NCI-H187 treated with DMSO at 0.1 percent for 48 hours (cell line): ENCODE data around the gene LRRC40.
"Not testable (repeated sequence)": the region's sequence is repeated elsewhere in the genome, so short reads cannot be mapped to it uniquely, and the experiment has no call there.

Experiments used
- DNase-seq: peaks from one replicate; lab custom pipeline; 2025; lab: John Stamatoyannopoulos, UW

Gene LRRC40

DNA sequence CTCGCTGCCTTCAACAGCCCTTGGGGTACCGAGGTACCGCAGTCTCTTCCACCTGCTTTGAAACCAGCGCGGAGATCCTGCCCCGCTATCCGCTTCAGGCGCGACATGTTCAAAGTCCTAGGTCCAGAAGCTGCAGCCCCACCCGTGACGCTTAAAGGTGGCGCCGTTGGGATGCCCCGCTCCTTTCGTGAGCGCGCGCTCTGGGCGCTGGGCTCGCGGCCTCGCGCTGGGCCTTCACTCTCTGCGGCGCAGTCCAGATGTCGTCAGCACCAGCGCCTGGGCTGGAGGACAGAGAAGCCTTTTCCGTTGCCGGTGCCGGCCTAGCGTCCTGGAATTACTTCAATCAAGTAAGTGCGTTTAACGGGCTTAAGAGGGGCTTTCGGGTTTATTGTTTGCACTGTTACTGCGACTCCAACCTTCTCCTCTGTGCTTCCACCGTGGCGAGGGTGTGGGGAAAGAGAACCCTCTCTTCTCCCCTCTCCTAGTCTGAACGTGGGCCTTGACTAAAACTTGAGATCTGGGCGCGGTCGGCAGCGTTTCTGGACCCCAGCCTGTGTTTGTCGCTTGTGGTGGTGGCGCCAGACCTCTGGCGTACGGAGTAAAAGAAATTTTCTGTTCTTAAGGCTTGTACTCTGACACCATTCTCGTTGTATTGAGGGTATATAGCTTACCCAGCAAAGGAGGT is at the start of gene LRRC40:
Gene LRRC40, minus strand, starts transcription at position 146 of the 685 bp plus-strand sequence. Its CDS starts 39 bp downstream, at position 107.
- DNase-seq, result peak; percentile 51

DNA sequence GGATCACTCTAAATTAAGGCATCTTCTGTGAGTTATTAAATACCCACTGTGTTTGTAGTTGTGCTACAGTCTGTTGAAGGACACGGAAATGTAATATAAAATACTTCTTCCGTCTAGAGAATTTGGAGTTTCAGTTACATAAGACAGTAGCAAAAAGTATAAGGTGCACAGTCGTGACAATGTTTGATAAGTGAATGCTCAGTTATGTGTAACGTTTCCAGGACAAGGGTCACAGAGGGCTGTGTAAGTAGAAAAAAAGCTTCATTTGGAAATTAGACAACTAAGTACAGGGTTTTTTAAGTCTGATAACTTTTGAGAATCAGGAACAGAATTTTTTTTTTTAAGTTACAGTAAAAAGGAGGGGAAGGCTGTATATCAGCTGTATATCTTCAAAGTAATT is 43.4 kb upstream of the LRRC40 start:
- no peak for DNase-seq

DNA sequence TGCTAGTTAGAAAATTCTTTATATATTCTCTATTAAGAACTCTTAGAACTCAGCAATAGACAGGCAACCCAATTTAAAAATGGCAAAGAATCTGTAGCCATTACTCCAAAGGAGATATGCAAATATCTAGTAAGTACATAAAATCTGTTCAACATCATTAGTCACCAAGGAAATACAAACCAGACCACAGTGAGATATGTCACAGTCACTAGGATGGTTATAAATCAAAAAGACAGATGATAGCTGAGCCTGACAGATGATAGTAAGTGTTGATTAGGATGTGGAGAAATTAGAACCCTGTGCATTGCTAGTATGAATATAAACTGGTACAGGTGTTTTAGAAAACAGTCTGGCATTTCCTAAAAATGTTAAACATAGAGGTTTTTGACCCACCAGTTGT is 42.4 kb upstream of the LRRC40 start:
- no peak for DNase-seq

DNA sequence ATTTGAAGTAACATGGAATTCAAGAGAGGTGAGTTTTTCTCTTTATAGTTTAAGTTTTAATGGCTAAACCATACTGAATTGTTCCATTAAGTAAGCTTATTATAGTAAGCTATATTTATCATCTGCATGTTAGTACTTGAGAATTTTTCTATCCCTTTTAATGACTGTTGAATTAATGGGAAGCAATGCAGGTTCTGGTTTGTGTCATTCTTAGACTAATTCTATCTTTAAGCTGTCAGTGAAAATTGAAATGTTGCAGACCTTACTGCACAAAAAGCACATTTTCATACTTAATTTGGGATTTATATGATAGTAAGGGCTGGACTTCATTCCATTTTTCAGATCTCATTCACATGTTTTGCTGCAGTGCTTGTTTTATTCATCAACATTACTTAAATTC is 41.7 kb upstream of the LRRC40 start:
- DNase-seq, result no peak

DNA sequence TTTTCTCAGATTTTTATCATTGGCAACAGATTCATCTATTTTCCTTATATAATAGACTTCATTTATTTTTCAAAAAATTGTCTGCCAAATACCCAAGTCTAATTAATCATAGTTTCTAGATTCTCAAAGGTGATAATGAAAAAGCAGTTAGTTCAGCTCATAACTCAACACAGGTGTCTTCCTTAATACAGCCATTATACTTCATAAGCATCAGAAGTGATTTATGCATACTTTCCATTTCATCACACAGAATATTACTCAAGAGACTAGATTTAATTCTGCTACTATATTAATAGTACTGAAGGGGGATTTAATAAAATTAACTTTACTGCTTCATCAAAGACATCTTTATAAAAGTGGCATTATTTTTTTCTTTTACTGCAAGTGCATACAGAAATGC is 34.6 kb upstream of the LRRC40 start:
- no peak for DNase-seq

DNA sequence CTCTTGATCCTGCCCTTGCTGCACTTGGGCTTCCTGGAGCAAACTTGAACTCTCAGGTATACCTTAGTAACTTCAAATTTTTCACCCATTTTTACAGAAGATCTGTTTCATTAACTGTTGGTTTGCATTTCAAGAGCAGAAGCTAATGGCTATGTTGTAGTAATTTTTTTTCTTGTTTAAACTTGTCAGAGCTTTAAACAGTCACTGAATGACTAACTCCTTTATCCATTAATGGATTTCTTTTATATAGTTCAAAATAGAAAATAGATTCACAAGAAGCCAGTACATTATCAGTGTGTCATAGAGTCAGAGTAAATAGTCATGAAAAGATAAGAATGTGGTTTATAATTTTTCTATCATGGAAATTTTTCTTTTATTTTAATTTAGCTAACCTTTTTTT is 29.4 kb upstream of the LRRC40 start:
- no peak for DNase-seq

DNA sequence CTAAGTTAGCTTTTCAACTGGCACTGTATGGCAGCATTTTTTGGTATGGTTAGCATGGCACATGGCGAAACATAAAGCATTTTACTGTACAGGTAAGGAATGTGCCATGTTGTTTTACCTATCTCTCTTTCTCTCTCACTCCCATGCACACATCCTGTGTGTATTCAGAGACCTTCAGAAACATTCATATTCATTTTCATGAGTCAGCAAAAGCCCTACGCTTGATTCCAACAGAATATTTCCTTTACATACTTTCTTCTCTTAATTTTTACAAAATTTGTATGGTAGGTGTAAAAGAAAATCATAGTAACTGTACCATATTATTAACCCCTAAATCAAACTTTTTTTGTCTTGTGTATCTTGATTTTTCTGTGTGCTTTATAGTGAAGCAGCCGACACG is 26.1 kb upstream of the LRRC40 start:
- DNase-seq, result no peak

DNA sequence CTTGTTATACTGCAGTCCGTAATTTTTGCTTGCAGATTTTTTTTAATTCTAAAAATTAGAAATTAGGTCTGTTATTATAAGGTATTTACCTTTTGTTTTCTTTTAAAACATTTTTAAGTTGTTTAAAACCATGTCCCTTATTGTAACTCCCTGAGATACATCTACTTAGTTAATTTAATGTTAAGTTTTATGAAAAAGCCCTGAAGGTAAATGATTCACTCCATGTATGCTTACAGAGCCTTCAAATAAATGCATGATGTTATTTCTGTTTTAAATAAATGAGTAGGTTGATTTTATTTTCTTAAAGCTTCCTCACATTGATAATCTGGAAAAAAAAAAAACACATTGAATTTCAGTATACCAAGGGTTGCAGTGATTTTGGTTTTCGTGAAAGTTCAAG is 23.3 kb upstream of the LRRC40 start:
- no peak for DNase-seq

DNA sequence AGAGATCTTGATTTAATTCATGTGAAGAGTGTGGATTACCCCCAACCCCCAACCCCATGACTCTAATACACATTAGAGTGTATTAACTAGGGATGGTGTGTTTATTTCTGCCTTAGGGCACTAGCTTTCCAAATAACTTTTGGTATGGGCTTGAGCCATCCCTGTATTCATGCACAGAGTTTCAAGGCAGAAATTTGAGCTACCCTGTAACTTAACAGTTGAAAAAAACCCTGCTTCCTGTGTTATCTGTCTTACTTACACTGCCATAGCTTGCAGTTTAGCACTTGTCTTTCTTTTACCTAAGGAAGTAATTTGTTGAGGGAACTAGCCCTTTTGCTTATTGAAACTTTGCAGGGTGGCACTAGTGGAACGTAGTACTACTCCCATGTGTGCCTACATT is 22.1 kb upstream of the LRRC40 start:
- DNase-seq, result no peak

DNA sequence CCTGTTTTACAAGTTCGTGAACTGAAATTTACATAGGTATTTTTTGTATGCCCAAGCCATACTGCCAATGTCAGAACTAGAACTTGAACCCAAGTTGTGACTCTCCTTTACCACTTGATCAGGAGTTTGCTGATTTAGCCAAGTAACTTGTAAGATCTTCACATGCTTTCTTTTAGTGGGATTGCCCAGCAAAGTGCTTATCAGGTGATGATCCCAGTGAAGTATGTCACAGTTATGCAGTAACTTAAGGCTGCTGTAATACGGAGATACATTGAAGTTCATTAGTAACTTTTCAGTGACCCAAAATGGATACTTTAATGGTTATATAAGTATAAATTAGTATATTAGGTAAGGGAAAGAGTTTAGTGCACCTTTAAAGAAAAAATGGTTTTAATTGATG is 19.6 kb upstream of the LRRC40 start:
- DNase-seq, result no peak

DNA sequence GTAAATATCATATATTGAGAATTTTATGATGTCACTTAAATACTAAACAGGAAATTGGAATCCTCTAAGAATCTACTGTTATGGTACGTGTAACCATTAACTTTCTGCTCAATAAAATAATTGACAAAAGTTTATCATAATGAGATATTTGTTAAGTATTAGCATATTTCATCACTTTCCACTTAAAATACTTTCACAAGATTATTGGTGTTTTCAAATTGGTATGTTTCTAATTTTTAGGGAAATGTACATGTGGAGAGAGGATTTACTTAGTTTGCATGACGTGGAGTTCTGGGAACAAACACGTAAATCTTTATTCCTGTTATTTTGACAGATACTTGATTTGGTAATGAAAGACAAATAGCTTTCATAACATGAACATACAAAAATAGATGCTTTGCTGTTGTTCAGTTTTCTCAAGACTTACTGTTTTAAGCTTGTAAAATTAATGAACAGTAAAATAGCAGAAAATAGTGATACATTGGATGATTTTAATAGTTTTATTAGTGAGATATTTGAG is 17.4 kb upstream of the LRRC40 start:
- DNase-seq, result no peak

DNA sequence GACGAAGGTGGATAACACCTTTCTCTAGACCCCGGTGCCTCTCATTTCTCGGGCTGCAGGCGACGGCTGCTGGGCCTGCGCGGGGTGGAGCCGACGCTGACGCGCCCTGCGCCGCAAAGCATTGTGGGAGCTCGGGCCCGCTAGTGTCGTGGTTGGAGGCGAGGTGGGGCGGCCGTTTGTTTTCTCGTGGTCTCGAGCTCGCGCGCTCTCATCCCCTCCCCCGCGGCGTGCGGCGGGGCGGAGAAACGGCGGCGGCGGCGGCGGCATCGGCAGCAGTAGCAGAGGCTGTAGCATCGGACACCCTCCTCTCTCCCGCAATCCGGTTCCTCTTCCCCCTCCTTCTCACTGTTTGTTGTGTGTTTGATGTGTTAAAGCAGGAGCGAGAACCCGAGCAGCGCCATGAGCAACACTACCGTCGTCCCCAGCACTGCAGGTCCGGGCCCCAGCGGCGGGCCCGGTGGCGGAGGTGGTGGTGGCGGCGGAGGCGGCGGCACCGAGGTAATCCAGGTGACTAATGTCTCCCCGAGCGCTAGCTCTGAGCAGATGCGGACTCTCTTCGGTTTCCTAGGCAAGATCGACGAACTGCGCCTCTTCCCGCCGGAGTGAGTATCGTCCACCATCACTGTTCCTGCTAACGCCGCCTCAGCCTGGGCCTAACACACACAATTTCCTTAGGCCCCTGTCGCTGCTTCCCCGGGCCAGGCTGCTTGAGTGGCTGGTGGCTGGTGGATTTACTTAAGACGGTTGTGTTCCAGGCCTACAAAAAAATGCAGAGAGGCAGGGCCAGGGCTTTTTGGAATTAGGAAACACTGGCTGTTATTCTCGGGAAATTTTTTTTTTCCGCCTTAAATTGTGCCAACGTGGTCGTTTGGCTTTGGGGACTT is 16.1 kb upstream of the LRRC40 start, which contains the start of gene SRSF11:
Gene SRSF11, plus strand, starts transcription at position 143 of the 884 bp plus-strand sequence. Its CDS starts 257 bp downstream, at position 400.
- DNase-seq, result peak; percentile 76

DNA sequence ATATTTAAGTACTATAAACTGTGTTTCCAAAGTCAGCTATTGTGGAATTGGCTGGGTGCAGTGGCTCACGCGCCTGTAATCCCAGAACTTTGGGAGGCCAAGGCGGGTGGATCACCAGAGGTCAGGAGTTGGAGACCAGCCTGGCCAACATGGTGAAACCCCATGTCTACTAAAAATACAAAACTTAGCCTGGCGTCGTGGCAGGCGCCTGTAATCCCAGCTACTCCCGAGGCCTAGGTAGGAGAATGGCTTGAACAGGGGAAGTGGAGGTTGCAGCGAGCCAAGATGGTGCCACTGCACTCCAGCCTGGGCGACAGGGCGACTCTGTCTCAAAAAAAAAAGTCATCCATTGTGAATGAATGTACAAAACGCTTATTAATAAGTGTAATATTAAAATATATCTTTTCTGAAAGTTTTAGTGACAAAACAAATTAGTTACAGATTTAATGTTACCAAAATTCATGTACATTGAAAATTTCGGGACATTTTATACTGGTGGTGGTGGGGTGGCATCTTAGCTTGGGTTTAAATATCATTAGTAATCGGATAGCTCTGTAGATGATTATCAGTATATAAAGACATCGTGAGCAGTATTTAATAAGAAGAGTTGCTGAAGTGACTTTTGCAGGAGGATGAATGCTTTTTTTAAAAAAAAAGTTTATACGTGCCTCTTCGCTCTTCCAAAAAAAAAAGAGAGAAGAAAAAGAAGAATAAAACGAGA is 15.3 kb upstream of the LRRC40 start:
- no peak for DNase-seq

DNA sequence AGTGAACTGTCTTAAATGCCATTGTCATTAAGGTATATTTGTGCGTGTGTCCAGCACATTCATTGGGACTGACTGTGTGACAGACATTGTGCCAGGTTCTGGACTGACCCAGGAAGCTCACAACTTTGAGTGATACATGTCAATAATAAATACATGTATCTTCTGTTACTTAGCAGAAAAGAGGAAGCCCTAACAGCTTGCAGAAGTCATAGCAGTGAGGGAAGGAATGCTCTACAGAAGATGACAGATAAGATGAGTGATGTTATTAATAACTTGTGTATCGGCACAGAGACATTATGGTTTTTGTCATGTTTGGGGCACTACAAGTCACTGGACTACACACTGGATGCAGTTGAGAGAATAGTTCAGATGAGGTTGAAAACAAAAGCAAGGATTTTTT is 14.6 kb upstream of the LRRC40 start:
- DNase-seq, result no peak

DNA sequence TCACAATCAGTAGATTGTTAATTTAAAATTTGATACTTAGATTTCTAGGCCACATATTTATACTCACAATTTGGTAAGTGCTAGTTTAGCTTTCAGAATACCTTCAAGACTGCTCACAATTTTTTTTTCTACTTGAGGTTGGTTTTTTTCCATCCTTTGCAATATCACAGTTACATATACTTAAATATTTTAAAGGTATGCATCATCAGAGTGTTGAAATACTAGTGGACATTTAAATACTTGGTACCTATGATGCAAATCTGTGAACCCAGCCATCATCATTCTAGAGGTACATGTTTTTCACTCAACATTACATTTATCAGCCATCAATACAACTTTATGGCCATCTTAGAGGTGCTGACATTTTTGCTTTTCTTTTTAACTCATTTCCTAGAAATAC is 6.2 kb upstream of the LRRC40 start:
- no peak for DNase-seq

DNA sequence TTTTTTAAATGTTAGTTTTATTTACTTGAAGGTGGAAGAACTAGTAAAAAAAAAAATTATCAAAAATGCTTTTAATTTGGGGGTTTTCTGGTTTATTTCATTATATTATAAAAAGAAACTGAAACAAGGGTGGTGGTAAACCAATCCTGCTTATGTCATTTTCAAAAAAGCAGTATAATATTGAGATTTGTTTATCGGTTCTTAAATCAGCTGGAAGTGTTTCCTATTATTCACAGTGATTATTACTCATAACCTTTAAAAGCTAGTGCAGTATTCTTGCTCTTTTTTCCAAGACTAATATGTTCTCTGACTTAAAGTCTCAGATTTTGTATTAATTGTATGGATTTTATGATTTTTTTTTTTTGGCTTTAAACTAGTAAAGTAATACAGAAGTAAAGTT is 5.4 kb upstream of the LRRC40 start:
- DNase-seq, result no peak

DNA sequence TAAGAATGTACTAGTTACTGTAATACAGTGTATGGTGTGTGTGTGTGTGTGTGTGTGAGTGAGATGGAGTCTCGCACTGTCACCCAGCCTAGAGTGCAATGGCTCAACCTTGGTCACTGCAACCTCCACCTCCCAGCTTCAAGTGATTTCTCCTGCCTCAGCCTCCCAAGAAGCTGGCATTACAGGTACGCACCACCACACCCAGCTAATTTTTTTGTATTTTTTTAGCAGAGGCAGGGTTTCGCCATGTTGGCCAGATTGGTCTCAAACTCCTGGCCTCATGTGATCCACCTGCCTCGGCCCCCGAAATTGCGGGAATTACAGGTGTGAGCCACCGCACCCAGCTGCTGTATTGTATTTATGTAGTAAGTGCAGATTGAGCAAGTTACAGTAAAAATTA is 2.9 kb upstream of the LRRC40 start:
- DNase-seq, result no peak

DNA sequence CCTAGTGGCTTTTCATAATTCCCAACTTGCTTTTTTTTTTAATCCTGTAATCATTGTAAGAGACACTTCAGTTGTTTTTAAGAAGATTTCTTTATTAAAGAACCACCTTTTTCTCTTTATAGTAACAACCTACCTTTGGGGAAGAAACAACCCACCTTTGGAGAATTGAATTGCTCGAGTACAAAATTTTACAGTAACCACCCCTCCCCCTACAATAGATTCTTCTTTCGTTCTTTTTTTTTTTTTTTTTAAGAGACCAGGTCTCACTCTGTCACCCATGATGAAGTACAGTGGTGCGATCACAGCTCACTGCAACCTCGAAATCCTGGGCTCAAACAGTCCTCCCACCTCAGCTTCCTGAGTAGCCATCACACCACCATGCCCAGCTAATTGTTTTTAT is 2.1 kb upstream of the LRRC40 start:
- no peak for DNase-seq

DNA sequence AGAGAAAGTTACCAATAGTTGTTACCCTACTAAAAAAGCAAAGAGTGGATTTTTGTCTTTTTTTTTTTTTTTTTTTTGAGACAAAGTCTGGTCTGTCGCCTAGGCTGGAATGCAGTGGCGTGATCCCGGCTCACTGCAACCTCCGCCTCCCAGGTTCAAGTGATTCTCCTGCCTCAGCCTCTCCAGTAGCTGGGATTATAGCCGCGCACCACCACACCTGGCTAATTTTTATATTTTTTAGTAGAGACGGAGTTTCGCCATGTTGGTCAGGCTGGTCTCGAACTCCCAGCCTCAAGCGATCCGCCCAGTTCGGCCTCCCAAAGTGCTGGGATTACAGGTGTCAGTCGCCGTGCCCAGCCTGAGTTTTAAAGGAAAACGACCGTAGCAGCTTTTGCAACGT is 1.5 kb upstream of the LRRC40 start:
- not testable (repeated sequence) for DNase-seq

DNA sequence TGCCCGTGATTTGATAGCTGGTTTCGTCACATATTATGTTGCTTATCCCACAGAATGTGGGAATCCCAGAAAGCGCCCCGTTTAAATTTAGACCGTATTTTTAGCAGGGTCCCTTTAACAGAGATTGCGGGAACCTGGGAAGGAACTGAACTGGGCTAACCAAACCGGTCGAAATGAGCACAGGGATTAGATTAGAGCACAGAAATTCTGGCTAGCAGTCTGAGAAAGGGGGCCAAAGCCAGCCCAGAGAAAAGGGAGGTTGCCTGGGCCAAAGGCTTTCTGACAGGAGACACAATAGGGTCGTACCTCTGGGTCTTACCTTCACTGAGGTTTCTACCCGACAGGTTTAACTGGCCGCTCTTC is 327 bp downstream of the LRRC40 start:
- no peak for DNase-seq

DNA sequence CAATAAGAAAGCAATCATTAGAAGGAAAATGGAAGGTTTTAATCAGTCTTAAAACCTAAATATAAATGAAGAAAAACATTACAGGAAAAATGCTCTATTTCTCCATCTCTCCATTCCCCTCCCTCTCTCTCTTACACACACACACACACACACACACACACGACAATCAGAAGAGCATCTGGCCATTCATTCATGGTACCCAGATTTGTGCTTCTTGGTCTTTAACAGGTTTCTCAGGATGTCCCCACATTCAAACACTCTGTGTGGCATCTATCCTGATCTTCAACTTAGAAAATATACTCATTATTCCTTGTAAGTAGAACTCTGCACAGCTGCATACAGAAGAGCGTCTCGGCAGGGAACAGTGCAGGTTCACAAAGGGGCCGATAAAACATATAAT is 779 bp downstream of the LRRC40 start:
- no peak for DNase-seq

DNA sequence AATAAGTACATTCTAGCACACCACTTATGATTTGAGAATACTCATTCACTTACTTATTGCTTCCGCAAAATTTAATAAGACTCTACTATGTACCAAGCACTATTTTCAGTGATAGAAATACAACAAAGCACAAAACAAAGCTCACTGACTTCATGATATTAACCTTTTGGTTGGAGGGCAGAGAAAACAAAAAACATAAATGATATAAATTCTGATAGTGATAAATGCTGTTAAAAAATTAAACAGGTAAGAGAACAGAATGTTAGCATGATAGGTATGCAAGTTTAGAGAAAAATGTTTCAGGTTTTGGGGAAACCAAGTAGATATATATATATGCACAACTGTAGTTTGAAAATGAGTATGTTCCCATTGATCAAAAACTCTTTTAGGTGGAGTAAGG is 1.2 kb downstream of the LRRC40 start:
- DNase-seq, result no peak
